HG02943 (cell line): ENCODE measurements around the gene TTLL4.
"Not testable (repeated sequence)": the region's sequence is repeated elsewhere in the genome, so short reads cannot be mapped to it uniquely, and the experiment has no call there.

Source experiments
- ATAC-seq: cut with Tn5 transposase; IDR thresholded peaks from one replicate; pipeline ENCODE4 v1.9.1; 2021; ENCODE audit warnings: mild to moderate bottlenecking, low read depth, moderate library complexity; ENCODE audit not compliant: unreplicated experiment

The TTLL4 gene

DNA sequence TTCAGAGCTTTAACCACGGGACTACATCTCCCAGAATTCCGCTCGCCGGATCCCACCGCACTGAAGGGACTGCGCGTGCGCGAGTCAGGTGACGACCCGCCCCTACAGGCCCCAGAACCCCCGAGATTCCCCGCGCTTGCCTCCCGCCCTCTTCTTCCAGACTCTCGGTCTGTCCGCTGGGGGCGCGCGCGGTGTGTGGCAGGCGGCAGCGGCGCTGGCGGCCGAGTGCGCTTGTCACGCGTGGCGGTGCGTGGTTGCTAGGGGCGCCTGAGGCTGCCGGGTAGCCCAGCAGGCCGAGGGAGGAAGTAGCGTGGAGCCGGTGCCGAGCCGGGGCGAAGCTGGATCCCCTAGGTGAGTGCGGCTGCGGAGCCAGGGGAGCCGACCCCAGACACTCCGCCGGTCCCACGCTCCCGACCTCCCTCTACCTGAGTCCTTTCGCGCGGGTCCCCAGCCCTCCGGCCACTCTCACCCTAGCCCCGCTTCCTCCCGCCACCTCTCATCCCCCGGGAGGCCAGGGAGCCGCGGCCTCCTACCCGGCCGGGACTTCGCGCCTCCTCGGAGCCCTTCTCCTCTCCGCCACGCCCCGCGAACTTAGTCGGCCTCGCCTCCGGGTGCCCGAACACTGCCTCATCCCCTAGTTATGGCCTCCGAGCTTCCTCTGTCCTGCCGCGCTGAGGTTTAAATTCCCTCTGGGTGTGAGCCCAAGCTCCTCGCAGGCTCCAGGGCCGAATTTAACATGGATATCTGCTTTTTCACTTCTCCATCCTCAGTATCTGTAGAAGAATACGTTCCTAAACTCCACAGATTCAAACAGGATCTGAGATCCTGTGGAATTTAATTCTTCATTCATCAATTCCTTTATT lies at the start of gene TTLL4:
Gene TTLL4 (plus strand): TSS at position 149 of the 863 bp plus-strand sequence. CDS start 26,842 bp downstream, outside the sequence.
- ATAC-seq = peak; percentile 79

DNA sequence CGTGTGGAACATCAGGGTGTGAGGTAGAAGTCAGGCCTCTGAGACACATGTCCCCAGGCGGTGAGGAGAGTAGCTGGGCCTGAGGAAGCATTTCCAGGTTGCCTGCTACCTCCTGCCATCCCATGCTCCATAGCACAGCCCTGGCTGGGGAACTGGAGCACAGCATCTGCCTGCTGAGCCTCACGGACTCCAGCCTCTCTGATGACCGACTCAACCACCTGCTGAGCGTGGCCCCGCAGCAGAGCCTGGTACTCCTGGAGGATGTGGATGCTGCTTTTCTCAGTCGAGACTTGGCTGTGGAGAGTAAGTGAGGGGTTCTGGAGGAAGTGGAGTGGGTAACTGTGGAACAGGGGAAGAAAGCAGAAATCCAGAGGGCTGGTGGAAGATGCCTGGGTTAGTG lies 48.3 kb upstream of the TTLL4 start:
- no peak for ATAC-seq

GRCh38 chr2:218662827-218663226 lies 47.8 kb upstream of the TTLL4 start:
- no peak for ATAC-seq

GRCh38 chr2:218663901-218664300 lies 46.7 kb upstream of the TTLL4 start:
- no peak for ATAC-seq

GRCh38 chr2:218664653-218665052 lies 46.0 kb upstream of the TTLL4 start:
- no peak for ATAC-seq

- ATAC-seq = peak; percentile 11
Measured at GRCh38 chr2:218671097-218671653, 39.5 kb upstream of the TTLL4 start.

- peak; percentile 96 for ATAC-seq
Measured at GRCh38 chr2:218671654-218672566, 38.7 kb upstream of the TTLL4 start, which contains the start of the genes RNF25 and STK36. RNF25 (minus strand) TSS chr2:218672002; CDS start chr2:218671970, 32 bp downstream. STK36 (plus strand) TSS chr2:218672086; CDS start chr2:218672830, 744 bp downstream.

- no peak for ATAC-seq
Measured at GRCh38 chr2:218679119-218679518, 31.5 kb upstream of the TTLL4 start.

DNA sequence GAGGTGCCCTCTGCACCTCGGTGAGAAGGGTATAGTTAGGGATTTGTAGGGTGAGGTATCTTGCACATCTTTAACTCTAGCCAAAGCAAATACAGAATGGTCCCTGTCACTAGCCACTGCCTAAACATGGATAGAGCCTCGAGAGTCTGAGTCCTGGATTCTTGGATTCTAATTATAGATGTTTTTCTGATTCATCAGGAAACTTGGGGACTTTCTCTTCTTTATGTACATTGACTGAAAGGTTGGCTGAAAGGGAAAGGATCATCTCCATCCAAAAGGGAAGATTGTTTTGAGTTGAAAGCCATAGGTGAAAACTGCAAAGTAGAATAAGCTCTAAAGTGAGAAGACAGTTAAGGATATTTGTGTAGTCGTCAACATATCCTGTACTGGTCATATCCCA lies 30.6 kb upstream of the TTLL4 start:
- ATAC-seq = no peak

DNA sequence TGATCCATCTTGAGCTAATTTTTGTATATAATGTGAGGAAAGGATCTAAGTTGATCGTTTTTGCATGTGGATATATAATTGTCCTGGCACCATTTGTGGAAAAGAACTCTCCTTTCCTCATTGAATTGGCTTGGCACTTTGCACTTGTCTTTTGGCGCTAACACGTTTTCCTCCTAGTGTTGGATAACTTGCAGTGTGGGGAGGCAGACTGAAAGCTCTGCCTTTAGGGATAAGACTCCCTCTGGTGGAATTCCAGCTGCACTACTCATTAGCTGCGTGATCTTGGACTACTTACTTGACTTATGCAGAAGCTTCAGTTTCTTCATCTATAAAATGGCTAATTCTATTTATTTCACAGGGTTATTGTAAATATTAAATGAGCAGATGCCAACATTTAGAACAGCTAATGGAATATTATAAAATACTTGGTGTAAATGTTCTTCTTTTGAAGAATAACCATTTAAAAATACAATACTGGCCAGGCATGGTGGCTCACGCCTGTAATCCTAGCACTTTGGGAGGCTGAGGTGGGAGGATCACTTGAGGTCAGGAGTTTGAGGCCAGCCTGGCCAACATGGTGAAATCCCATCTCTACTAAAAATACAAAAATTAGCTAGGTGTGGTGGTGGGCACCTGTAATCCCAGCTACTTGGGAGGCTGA lies 23.1 kb upstream of the TTLL4 start:
- ATAC-seq = not testable (repeated sequence)

GRCh38 chr2:218691234-218691633 lies 19.4 kb upstream of the TTLL4 start:
- no peak for ATAC-seq

GRCh38 chr2:218694405-218695145 lies 16.1 kb upstream of the TTLL4 start:
- ATAC-seq = no peak

DNA sequence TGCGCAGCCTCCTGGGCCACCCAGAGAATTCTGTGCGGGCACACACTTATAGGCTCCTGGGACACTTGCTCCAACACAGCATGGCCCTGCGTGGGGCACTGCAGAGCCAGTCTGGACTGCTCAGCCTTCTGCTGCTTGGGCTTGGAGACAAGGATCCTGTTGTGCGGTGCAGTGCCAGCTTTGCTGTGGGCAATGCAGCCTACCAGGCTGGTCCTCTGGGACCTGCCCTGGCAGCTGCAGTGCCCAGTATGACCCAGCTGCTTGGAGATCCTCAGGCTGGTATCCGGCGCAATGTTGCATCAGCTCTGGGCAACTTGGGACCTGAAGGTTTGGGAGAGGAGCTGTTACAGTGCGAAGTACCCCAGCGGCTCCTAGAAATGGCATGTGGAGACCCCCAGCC lies 11.8 kb upstream of the TTLL4 start:
- no peak for ATAC-seq

DNA sequence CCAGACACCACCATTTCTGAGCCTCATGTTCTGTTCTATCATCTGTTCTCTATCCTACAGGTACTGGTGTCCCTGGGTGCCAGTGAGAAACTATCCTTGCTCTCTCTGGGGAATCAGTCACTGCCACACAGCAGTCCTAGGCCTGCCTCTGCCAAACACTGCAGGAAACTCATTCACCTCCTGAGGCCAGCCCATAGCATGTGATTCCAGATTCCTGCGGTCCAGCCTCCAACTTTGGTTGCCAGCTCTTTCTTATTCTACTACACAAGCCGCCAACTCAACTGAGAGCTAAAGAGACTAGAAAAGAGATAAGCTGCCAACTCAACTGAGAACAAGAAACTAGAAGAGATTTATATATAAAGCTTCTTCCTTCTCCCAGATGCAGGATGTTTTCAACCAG lies 8.8 kb upstream of the TTLL4 start:
- ATAC-seq = no peak

DNA sequence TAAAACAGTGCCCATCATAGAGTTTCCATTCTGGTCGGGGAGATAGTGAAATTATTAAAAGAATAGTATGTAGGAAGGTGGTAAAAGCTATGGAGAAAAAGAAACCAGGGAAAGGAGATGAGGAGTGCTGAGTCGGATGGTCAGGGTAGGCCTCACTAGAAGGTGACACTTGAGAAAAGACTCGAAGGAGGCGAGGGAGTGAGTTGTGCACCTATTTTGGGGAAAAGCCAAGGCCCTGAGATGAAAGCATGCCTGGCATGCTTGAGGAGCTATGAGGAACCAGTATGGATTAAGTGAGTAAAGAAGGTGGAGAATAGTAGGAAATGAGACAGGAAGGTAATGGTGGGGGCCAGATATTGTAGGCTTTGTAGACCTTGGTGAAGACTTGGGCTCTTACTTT lies 7.3 kb upstream of the TTLL4 start:
- no peak for ATAC-seq

DNA sequence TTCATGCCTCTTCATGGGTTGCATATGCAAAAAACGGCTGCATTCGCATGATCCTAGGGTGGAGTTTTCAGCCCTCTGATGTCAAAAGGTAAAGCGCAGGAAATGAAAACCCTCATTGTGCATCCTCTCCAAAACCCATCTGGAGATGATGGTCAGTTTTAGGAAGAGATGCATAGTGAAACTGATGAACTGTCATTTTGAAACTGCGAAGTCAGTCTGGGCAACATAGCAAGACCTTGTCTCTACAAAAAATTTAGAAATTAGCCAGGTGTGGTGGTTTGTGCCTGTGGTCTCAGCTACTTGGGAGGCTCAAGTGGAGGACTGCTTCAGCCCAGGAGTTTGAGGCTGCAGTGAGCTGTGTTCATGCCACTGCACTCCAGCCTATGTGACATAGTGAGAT lies 2.5 kb upstream of the TTLL4 start:
- peak; percentile 33 for ATAC-seq

GRCh38 chr2:218709908-218710307 lies 727 bp upstream of the TTLL4 start:
- no peak for ATAC-seq

GRCh38 chr2:218710334-218710686 lies 325 bp upstream of the TTLL4 start:
- no peak for ATAC-seq

DNA sequence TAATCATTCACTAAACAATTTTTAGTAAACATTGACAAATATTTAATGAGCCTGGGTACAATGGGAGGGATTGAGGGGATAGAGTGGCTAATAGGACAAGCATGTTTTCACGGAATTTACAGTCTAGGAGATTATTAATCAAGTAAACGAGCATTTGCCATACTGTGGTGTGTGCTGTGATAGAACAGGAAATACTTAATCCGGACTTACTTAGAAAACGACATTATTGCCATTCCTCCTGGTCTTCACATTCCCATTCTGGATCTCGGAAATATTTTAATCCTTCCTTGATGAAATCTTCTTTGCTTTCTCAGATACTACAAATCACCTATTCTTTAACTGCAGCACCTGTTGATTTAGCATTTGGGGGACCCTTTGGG lies 905 bp downstream of the TTLL4 start:
- no peak for ATAC-seq

DNA sequence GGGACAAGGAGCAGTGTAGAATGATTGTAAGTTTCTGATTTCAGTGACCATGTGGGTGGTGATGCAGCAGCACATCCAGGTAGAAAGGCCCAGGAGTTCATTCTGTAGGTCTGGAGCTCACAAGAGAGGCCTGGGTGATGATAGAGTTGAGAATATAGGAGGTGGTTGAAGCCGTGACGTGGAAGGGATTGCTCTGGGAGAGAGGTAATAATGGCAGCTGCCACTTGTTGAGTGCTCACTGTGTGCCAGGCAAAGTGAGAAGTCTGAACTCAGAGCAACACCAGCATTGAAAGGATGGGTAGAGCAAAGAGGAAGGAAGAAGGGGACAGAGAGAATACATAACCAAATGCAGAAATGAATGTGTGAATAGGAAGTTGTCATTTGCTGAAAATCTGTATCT lies 3.3 kb downstream of the TTLL4 start:
- ATAC-seq = no peak
